HG02678 (cell line): ENCODE data around the gene KATNAL1.
"Not testable (repeated sequence)": the region's sequence is repeated elsewhere in the genome, so short reads cannot be mapped to it uniquely, and the experiment has no call there.

Experiments
- ATAC-seq: cut with Tn5 transposase; IDR thresholded peaks from one replicate; pipeline ENCODE4 v1.9.1; 2021; ENCODE audit warnings: mild to moderate bottlenecking, moderate library complexity; ENCODE audit not compliant: unreplicated experiment

Gene KATNAL1

DNA sequence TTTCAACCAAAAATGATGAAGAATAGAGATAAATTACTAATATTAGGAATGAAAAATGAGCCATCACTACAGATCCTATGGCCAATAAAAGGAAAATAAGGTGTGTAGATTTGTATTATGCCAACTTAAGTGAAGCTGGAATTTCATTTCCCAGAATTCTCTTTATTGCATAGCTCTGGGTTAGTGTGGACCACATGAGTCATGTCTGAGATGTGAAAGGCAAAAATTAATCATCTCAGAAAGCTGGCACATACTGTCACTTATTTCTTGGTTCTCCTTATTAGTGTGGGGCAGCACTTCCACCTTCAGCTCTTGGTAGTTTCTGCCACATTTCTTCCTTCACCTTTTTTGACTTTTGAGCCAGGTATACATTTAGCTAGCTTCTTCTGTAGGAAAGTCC is 82.6 kb downstream of the KATNAL1 start:
- no peak for ATAC-seq

DNA sequence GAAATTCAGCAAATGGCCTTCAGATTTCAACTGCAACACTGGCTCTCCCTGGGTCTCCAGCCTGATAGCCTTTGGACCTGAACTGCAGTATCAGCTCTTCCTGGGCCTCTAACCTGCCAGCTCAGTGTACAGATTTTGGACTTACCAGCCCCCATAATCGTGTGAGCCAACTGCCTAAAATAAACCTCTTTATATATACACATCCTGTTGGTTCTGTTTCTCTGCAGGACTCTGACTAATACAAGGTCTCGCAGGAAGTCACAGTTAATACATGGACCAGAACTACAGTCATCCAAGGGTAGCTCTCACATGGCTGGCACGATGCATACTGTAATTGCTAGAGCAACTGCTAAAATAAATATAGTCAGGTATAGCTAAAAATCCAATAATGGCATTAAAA is 85.1 kb downstream of the KATNAL1 start:
- no peak for ATAC-seq

DNA sequence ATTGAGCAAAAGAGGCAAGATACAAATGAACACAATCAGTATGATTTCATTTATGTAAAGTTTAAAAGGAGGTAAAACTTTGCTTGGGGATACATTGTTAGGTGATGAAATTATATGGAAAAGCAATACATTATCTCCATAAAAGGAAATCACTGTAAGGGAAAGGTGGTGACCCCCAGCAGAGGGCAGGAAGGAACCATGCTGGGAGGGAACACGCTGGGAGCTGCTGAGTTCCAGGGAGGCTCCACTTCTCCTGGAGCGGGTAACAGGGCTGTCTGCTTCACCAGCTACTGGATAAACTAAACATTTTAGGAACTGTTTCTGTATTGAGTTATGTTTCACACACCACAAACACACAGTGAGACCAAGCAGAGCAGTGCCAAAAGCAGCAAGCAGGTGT is 91.2 kb downstream of the KATNAL1 start:
- ATAC-seq: no peak

DNA sequence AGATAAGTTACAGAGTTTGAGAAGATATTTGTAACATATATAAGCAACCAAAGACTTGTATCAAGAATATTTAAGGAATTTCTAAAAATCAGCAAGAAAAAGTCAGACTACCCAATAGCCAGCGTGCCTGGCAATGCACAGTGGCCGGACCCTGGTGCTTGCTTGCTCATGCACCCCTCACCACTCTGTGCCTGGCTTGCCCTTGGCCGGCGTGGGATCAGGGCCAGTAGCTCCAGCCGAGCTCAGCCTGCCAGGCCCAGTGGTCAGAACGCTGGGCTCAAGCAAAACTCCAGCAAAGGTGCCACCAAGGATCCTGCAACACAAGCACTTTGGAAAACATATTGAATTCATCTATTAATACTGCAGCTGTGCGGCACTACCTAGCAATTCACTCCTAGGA is 95.1 kb downstream of the KATNAL1 start:
- ATAC-seq: no peak

DNA sequence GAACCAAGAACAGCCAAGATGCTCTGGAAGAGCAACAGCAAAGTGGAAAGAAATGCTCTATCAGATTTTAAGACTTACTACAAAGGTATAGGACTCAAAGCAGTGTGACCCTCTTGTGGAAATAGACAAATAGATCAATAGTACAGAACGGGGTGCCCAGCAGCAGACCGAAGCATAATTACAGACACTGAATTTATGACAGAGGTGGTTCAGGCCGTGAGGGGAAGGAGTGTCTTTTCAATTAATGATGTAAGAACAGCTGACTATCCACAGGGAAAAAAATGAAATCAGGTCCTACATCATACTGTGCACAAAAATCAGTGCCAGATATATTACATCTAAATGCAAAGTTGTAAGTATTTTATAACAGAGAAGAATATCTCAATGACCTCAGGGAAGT is 95.6 kb downstream of the KATNAL1 start:
- ATAC-seq: no peak

DNA sequence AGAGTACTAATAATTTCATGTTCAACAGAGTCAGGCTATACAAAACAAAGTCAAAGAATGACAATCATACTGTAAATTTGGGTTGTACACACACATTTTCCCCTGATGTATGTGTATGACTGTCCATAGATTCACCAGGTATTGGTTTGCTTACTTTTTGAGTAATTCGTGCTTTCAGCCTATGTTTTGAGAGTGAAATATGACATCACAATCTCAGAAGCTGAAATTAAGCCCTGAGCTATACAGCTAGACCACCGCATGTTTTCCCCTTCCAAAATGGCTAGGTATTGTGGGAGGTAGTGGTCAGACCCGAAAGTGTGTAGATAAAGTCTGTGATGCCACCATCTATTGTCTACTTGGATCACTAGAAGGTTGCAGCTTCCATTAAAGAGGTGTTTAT is 102.8 kb downstream of the KATNAL1 start:
- no peak for ATAC-seq

DNA sequence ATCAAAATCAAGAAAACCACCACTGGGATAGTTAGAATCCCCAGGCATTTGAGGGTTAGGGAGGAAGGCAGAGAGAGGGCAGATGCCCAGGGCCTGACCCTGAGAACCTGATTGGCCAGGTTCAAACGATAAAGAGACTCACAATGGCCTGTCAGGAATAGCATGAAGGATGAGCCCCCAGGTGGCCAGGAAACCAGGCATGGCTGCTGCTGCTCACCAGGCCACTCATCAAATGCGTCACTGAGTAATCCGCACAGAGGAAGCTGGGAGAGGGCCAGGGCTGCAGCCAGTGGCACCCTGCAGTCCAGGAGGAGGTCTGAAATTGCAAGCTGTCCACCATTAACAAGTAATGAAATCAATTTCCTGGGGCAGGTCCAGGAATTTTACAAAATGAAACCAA is 111.3 kb downstream of the KATNAL1 start:
- no peak for ATAC-seq

DNA sequence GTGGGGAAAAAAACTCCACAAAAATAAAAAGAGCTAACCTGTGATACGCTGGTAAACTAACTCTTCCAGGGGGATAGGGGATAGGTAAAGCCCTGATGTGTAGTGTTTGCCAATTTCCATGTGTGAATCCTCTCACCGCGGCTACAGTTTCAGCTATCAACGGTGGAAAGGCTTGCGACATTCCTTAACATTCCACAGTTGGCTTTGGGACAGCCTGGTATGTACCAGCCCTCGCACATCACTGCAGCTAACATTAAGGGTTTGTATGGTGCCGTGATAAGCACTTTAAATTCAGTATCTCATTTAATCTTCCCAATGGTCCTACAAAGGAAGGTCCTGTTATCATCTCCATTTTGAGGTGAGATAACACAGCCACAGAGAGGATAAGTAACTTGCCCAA is 112.4 kb downstream of the KATNAL1 start:
- no peak for ATAC-seq

DNA sequence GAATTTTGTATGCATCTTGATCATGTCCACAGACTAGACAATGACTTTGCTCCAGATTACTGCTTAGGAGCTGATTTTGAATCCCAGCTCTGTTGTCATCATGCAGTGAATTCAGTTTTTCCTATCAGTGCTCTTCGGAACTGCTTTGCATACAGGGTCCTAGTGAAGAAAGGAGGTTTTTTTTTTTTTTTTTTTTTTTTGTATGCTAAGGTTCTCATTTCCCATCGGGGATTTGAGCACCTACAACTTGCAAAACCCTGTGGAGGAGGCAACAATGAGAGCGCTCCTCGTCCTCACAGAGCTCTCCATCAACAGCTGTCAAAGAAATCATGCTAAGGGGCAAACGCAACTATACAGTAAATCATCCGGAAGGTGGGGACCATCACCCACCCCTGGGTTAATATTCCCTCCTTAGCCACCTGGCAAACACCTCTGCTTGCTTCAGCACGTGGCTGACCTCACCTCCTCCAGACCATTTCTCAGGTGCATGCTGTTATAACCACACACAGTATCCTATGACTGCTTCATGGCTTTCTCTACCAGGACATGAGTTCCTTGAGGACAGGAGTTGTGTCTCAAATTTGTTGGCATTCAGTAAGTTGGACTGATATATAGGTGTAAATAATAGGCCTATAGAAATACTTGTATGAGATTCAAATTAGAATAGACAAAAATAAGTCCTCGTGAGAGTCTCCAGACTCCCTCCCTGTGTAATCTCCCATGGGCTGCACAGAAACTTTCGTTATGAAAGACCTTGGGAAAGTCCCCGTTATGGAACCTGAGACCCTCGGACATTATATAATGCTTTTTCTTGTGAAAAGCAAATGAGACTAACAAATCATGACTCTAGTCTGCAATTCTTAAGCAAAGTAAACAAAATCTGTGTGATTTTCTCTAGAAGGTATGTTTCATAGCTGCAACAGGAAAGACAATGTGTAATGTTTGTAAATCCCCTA is 113.8 kb downstream of the KATNAL1 start:
- ATAC-seq: no peak

DNA sequence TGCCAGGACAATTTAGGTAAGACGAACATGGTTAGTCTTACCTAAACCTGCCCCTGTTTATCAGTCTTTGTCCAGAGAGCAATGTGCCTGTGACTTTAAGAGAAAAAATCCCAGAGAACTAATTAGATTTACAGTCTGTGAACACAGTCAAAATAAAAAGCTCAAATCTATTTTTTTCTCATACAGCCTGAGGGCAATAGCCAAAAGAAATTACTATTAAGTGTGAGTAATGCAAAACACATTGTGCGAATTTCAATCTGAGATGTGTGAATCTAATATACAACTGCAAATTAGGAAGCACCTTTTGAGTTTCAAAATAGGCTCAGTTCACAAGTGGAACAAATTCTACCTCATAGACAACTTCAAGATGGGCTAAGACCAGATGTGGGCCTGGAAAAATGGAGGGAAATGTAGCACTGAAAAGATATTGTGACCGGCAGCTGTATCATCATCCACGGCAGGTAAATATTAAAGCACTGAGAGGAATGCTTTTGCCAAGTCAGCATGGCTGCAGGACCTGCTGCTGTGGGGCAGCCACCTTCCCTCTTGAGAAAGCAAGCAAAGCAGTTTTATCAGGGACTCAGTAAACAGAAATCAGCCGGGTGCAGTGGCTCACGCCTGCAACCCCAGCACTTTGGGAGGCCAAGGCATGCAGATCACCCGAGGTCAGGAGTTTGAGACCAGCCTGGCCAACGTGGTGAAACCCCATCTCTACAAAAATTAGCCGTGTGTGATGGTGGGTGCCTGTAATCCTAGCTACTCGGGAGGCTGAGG is 114.8 kb downstream of the KATNAL1 start:
- no peak for ATAC-seq

DNA sequence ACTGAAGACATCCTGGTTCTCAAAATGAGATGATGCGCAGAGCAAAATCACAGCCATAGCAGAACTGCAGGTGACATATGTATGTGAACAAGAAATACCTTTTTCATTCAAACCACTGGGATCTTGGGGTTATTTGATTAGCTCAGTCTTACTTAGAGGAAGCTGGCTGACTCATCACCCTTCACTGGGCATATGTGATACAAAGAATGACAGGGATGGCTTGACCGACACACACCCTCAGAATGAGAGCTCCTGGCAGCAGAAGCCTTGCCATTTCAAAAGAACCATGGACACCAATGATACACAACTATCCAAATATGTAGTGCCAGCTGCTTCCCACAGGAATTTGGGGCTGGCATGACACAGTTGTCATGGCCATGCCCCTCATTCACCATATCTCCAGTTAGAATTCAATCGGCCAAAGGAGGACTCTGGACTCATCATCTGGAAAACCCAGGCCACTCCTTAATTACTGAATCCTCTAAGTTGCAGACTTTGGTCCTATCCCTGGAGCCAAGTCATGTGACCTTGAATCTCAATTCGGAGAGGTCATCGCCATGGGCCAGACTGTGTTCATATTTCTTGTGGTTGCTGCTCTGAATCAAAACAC is 115.8 kb downstream of the KATNAL1 start:
- ATAC-seq: no peak

DNA sequence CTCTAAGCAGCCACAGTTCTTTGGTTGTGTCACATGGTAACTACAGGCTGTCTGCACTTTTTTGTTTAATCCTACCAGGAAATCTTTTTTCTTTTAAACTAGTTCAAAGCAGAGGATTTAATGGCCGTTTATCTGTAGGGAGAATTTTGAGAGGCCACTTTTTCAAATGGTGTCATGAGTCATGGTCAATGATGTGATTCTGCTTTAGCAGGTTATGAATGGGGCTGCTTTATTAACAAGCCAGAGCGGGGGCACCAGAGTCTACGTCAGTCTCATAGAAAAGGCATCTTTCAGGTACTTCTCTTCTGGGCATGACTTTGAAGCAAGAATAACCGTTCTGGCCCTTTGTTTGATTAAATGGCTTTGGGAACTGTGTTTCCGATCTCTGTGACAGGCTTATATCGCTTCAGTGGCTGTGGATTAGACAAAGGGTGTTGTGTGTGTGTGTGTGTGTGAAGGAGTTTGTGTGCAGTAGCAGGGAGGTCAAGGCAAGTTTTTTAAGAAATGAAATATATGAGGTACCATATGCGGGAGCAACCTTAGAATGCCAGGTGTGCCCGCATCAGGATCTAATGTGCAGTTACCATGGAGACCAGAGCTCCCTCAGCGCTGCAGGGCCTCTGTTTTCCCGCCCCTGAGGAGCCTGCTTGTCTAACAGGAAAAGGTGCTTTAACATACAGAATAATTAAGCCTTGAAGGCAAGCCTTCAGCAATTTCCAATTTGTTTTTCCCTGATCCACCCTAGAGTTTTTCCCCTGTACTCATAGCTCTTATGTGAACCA is 120.5 kb downstream of the KATNAL1 start:
- ATAC-seq: no peak

DNA sequence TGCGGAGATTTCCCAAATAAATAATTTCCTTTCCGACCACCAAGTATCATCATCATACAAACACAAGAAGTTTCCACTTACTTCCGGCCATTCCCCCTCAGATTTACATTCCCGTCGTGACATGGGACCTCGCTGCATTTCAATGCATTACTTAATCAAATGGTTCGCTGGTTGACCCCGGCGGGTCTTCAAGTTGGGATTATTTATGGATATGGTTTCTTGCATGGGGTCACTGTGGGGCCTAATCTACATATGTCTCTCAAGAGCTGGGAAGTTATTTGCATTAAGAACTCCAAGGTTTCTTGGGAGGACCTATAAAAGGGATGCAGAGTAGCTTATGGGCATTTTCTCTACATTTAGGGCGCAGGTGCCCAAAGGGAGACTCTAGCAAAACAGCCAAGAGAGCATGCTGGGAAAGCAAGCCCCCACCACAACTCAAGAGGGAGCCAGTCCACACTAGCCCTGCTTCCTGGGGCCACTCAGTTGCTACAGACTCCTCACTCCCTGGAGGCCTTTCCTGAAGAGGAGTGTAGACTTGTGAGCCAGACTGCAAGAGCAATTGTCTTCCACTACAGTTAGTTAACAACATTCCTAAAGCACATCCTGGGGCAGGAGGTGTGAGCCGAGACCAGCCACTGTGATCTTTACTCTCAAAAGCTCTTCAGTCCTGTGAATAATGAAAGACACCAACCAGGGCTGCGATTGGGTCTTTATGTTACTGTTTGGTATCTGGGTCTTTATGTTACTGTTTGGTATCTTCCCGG is 125.3 kb downstream of the KATNAL1 start:
- ATAC-seq: no peak

DNA sequence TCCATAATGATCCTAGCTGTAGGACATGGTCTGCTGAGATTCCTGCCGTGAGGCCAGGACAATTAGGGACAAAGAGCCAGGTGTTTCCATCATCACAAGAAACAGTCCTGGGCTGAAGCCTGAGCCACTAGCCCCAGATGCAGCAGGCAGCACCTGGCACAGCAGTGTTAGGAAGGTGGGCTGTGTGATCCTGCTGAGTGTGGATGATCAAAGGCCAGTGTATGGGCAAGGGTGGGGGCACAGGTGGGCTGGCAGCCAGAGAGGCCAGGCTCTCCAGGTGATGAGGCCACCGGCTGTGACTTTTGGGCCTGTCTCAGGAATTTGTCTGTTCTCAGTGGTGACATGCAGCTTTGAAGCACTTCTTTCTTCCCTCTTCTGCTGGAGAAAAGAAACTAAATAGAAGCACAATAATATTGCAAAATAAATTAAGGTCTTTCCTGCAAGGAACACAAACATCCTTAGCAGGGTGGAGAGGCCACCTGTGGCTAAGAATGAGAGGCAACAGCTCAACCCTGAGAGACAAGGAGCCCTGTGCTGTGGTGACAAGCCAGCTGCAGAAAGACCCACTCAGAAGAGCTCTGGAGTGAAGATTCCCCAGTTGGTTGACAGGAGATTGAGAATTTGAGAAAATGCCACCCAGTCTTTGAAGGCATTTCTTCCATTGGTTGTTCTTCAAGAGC is 127.6 kb downstream of the KATNAL1 start:
- ATAC-seq: no peak

DNA sequence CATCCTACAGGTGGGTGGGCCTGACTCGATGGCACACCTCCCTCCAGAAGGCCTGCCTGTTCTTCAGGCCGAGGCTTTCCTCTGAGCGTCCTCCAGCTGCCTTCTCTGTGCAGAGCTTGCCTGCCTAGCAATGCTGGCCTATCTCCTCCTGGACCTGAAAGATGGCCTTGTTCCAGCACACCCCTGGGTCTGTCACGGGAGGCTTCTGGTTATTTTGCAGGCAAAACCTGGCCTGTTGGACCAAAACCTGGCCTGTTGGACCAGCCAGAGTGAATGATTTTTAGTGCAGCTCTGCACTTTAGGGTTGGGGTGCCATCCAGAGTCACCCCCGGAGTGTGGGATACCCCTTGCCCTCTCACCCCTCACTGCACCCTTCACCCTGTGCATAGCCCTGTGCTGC is 128.4 kb downstream of the KATNAL1 start:
- ATAC-seq: no peak

DNA sequence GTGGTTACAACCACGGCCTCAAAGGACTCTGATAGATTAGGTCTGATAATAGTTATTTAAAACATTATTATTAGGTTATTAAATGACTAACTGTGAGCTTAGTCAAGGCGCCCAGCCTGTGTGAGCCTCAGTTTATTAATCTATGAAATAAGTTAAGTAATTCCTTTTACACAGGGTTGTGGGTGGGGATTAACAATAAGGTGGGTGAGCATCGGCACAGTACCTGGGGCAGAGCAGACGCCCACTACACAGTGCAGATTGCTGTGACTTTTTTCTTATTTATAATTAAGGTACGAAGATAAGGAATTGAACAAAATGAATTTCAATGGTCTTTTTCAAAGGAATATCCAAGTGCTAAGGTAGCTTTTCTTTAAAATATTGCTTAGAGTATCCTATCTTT is 132.2 kb downstream of the KATNAL1 start:
- no peak for ATAC-seq

DNA sequence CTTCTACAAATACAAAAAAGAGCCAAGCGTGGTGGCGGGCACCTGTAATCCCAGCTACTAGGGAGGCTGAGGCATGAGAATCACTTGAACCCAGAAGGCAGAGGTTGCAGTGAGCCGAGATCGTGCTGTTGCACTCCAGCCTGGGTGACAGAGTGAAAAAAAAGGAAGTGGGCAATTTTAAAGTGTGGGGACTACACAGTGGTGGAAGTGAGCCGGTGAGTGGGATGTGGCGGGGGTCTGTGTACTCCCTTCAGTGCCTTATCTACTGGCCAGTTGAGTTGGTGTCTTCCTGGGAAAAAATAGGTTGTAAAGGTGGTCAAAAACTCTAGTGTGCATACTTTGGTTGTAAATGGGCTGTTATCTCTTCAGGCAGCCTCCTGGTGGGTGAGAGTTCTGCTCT is 133.1 kb downstream of the KATNAL1 start:
- not testable (repeated sequence) for ATAC-seq

DNA sequence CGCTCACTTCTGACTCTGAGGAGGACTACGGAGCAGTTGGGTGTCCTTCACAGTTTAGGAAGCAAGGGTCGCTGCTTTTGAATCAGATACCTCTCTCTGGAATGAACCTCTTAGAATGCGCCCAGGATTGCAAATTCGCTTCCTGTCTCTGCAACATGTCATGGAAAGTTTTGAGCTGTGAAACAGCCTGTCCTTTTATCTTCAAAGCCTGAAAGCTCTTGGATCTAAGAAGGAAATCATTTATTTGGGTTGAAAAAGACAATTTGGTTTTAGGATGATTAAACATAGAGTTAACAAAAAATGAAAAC is 134.1 kb downstream of the KATNAL1 start:
- no peak for ATAC-seq

DNA sequence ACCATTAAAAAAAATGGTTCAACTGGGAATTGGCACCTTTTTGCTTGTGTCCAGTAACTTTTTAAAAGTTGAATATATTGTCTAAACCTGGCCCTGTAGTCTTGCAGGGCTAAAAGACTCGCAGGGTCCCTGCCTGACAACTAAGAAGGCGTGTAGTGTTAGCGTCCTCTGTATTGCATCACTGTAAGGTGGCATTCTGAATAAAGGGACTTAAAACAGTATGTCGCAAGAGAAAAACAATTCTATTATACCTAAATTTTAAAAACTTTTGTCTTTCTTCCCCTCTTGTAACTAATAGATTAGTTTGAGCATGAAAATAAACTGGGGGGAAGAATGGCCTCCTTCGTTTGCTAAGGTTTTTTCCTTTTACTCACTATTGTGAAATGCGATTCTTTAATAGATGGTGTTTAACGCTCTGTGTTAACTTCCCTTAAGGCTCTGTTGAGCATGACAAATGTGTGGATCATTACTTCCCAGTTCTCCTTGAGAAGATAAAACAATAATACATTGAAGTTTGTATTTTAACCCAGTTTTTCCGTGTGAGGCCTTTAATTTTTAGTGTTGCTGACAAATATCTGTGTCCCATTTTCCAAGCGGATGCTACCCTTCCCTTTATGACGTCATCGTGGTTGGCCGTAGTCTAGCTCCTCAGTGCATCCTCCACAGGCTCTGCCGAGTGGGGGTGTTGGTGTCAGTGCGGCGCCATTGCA is 134.6 kb downstream of the KATNAL1 start:
- ATAC-seq: no peak
